ENCODE measurements around the gene CHRNA5. TPM values are rescaled to one million over a fixed set of nuclear protein-coding genes. Genes with fewer than 3 reads are reported as not detected.
A peak's percentile ranks its signal among the peaks of the same experiment; 100 is the strongest.
"Not testable (repeated sequence)": the region's sequence is repeated elsewhere in the genome, so short reads cannot be mapped to it uniquely, and the experiment has no call there.

The CHRNA5 gene
- 1.8 TPM for total RNA-seq

- DNase-seq (ENCODE audit: low spot score) (peak; percentile 88), ATAC-seq (peak; percentile 94)
- intact Hi-C loops (cut with DNase I) = no loop called here
Measured at GRCh38 chr15:78565097-78565950, at the start of gene CHRNA5. Gene CHRNA5 (plus strand): TSS chr15:78565520. CDS start chr15:78565720, 200 bp downstream.

GRCh38 chr15:78520035-78520434, 45.3 kb upstream of the CHRNA5 start:
- ATAC-seq; DNase-seq (ENCODE audit: low spot score); intact Hi-C loops (cut with DNase I): not testable (repeated sequence)

- no peak for ATAC-seq
- DNase-seq (ENCODE audit: low spot score) = no peak
- intact Hi-C loops (cut with DNase I) = no loop called here
Measured at GRCh38 chr15:78524230-78524629, 41.1 kb upstream of the CHRNA5 start.

- intact Hi-C loops (cut with DNase I) = no loop called here
- no peak for ATAC-seq
Measured at GRCh38 chr15:78527325-78527724, 38.0 kb upstream of the CHRNA5 start.

GRCh38 chr15:78533331-78533730, 32.0 kb upstream of the CHRNA5 start:
- ATAC-seq (no peak), DNase-seq (ENCODE audit: low spot score) (no peak)
- intact Hi-C loops (cut with DNase I) = no loop called here

More at GRCh38 chr15:78527325-78527724, 38.0 kb upstream of the CHRNA5 start:
- DNase-seq (ENCODE audit: low spot score) = no peak

- intact Hi-C loops (cut with DNase I) = no loop called here
- ATAC-seq (no peak), DNase-seq (ENCODE audit: low spot score) (no peak)
Measured at GRCh38 chr15:78536134-78536533, 29.2 kb upstream of the CHRNA5 start.

- no peak for DNase-seq (ENCODE audit: low spot score)
- no peak for ATAC-seq
- intact Hi-C loops (cut with DNase I) = no loop called here
Measured at GRCh38 chr15:78537266-78537905, 27.9 kb upstream of the CHRNA5 start.

GRCh38 chr15:78538358-78538757, 27.0 kb upstream of the CHRNA5 start:
- DNase-seq (ENCODE audit: low spot score) = no peak
- intact Hi-C loops (cut with DNase I) = no loop called here
- ATAC-seq = no peak

GRCh38 chr15:78539464-78540140, 25.7 kb upstream of the CHRNA5 start:
- DNase-seq (ENCODE audit: low spot score); ATAC-seq; intact Hi-C loops (cut with DNase I): not testable (repeated sequence)

- peak; percentile 96 for DNase-seq (ENCODE audit: low spot score)
- intact Hi-C loops (cut with DNase I) = no loop called here
- peak; percentile 97 for ATAC-seq
Measured at GRCh38 chr15:78540141-78540870, 25.0 kb upstream of the CHRNA5 start, which contains the start of gene PSMA4. Gene PSMA4 (plus strand): TSS chr15:78540444. CDS start chr15:78541928, 1,484 bp downstream.

GRCh38 chr15:78540871-78541743, 24.2 kb upstream of the CHRNA5 start:
- DNase-seq (ENCODE audit: low spot score) (no peak), ATAC-seq (no peak)
- intact Hi-C loops (cut with DNase I) = no loop called here

- intact Hi-C loops (cut with DNase I) = no loop called here
- DNase-seq (ENCODE audit: low spot score) (no peak), ATAC-seq (no peak)
Measured at GRCh38 chr15:78541744-78542034, 23.6 kb upstream of the CHRNA5 start.

GRCh38 chr15:78542647-78543046, 22.7 kb upstream of the CHRNA5 start:
- intact Hi-C loops (cut with DNase I) = no loop called here
- DNase-seq (ENCODE audit: low spot score) (no peak), ATAC-seq (no peak)

GRCh38 chr15:78550194-78550593, 15.1 kb upstream of the CHRNA5 start:
- no peak for ATAC-seq
- no peak for DNase-seq (ENCODE audit: low spot score)
- intact Hi-C loops (cut with DNase I) = no loop called here

- ATAC-seq (no peak), DNase-seq (ENCODE audit: low spot score) (no peak)
- intact Hi-C loops (cut with DNase I) = no loop called here
Measured at GRCh38 chr15:78550815-78551214, 14.5 kb upstream of the CHRNA5 start.

- ATAC-seq (no peak), DNase-seq (ENCODE audit: low spot score) (no peak)
- intact Hi-C loops (cut with DNase I) = no loop called here
Measured at GRCh38 chr15:78551902-78552301, 13.4 kb upstream of the CHRNA5 start.

- intact Hi-C loops (cut with DNase I) = no loop called here
- DNase-seq (ENCODE audit: low spot score) (no peak), ATAC-seq (no peak)
Measured at GRCh38 chr15:78552597-78552996, 12.7 kb upstream of the CHRNA5 start.

GRCh38 chr15:78560201-78560600, 5.1 kb upstream of the CHRNA5 start:
- not testable (repeated sequence) for ATAC-seq; DNase-seq (ENCODE audit: low spot score)
- intact Hi-C loops (cut with DNase I) = loop anchor here (5.0 kb wide), 1 partner anchor 1977 kb away; no protein-coding TSS in a partner anchor

All from sciatic nerve (tissue), 2 donors.